ENCODE results near the gene GRPEL2.
A peak's percentile ranks its signal among the peaks of the same experiment; 100 is the strongest.

The GRPEL2 gene

DNA sequence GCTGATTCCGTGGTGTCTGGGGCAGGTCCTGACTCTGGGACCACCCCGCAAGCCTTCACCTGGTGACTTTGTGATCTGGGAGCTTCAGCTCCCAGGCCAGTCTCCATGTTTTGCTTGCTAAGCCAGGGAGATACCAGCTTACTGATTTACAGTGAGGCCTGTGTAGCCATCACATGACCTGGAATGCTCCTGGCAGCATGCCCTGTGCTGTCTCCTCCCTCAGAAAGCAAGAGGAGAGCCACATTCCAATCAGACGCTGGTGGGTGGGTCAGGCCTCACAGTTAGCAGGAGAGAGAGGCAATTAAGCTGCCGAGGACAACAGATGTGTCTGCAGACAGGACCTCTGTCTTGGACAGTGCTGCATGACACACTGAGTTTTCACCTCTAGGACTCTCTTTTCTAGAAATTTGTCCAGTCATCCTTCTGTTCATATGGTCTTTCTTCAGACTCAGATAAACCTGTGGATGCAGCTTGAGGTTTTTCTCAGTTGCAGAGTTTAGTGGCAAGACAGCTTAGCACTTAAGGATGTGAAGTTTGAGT lies 24.4 kb upstream of the GRPEL2 start (continued):
- TF ChIP-seq ZNF843 (tag by site-specific recombination; IDR thresholded peaks at IDR 0.05) (peak; percentile 32; the same call in 1 of the 2 replicates), ZNF2 (tag by site-specific recombination; IDR thresholded peaks at IDR 0.05) (0 out of 2 replicates have a peak, but pooled peaks have one; percentile 30), ZNF324 (tag by site-specific recombination; IDR thresholded peaks at IDR 0.05) (no peak), KLF7 (tag by site-specific recombination; IDR thresholded peaks at IDR 0.05; ENCODE audit: borderline replicate concordance) (no peak), SCRT2 (tag by site-specific recombination; IDR thresholded peaks at IDR 0.05) (peak; percentile 75), ZNF510 (tag by site-specific recombination; IDR thresholded peaks at IDR 0.05; ENCODE audit: insufficient replicate concordance) (peak; percentile 88), EGR2 (tag by site-specific recombination; IDR thresholded peaks at IDR 0.05; ENCODE audit: low read depth) (peak; percentile 43; the same call in 1 of the 2 replicates), ZNF530 (tag by site-specific recombination; IDR thresholded peaks at IDR 0.05; ENCODE audit: low read depth) (no peak), GLIS1 (tag by site-specific recombination; IDR thresholded peaks at IDR 0.05) (peak; percentile 26; the same call in 1 of the 2 replicates), ZNF473 (tag by site-specific recombination; IDR thresholded peaks at IDR 0.05) (no peak), ZNF626 (tag by site-specific recombination; IDR thresholded peaks at IDR 0.05) (no peak), ZNF366 (tag by site-specific recombination; conservative IDR thresholded peaks at IDR 0.05) (peak; percentile 81), ZFP37 (tag by site-specific recombination; IDR thresholded peaks at IDR 0.05) (no peak), KLF17 (tag by site-specific recombination; IDR thresholded peaks at IDR 0.05) (0 out of 2 replicates have a peak, but pooled peaks have one; percentile 28), ZBTB17 (tag by site-specific recombination; IDR thresholded peaks at IDR 0.05) (peak; percentile 83), ZNF10 (tag by site-specific recombination; IDR thresholded peaks at IDR 0.05) (peak; percentile 98), PRDM10 (tag by site-specific recombination; IDR thresholded peaks at IDR 0.05) (peak; percentile 83), ZFHX2 (tag by site-specific recombination; conservative IDR thresholded peaks at IDR 0.05) (peak; percentile 61), SP7 (tag by site-specific recombination; IDR thresholded peaks at IDR 0.05) (peak; percentile 50; the same call in 1 of the 2 replicates), ZNF585B (tag by site-specific recombination; IDR thresholded peaks at IDR 0.05) (no peak), ZNF138 (tag by site-specific recombination; IDR thresholded peaks at IDR 0.05; ENCODE audit: borderline replicate concordance) (no peak), SP2 (tag by site-specific recombination; IDR thresholded peaks at IDR 0.05) (peak; percentile 23; the same call in 1 of the 2 replicates), ZIC2 (tag by site-specific recombination; IDR thresholded peaks at IDR 0.05) (peak; percentile 22; the same call in 1 of the 2 replicates), KLF8 (tag by site-specific recombination; IDR thresholded peaks at IDR 0.05) (no peak), ZNF433 (tag by site-specific recombination; IDR thresholded peaks at IDR 0.05; ENCODE audit: low read depth) (no peak), ZNF549 (tag by site-specific recombination; IDR thresholded peaks at IDR 0.05) (no peak), ZNF621 (tag by site-specific recombination; IDR thresholded peaks at IDR 0.05) (no peak), REPIN1 (tag by site-specific recombination; IDR thresholded peaks at IDR 0.05; ENCODE audit: low read depth) (no peak), KLF16 (tag by site-specific recombination; IDR thresholded peaks at IDR 0.05) (no peak), ZNF596 (tag by site-specific recombination; IDR thresholded peaks at IDR 0.05) (peak; percentile 43; the same call in 1 of the 2 replicates), ZNF629 (tag by site-specific recombination; IDR thresholded peaks at IDR 0.05) (no peak), ZNF335 (tag by site-specific recombination; conservative IDR thresholded peaks at IDR 0.05) (no peak), ZNF561 (tag by site-specific recombination; IDR thresholded peaks at IDR 0.05; ENCODE audit: borderline replicate concordance) (peak; percentile 70; the same call in 1 of the 2 replicates), SALL2 (tag by site-specific recombination; IDR thresholded peaks at IDR 0.05; ENCODE audit: borderline replicate concordance) (no peak)
- TF ChIP-seq, protein P1, sequence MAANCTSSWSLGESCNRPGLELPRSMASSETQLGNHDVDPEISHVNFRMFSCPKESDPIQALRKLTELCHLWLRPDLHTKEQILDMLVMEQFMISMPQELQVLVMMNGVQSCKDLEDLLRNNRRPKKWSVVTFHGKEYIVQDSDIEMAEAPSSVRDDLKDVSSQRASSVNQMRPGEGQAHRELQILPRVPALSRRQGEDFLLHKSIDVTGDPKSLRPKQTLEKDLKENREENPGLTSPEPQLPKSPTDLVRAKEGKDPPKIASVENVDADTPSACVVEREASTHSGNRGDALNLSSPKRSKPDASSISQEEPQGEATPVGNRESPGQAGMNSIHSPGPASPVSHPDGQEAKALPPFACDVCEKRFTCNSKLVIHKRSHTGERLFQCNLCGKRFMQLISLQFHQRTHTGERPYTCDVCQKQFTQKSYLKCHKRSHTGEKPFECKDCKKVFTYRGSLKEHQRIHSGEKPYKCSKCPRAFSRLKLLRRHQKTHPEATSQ (tag by site-specific recombination; IDR thresholded peaks at IDR 0.05): no peak
- TF ChIP-seq, protein P2, sequence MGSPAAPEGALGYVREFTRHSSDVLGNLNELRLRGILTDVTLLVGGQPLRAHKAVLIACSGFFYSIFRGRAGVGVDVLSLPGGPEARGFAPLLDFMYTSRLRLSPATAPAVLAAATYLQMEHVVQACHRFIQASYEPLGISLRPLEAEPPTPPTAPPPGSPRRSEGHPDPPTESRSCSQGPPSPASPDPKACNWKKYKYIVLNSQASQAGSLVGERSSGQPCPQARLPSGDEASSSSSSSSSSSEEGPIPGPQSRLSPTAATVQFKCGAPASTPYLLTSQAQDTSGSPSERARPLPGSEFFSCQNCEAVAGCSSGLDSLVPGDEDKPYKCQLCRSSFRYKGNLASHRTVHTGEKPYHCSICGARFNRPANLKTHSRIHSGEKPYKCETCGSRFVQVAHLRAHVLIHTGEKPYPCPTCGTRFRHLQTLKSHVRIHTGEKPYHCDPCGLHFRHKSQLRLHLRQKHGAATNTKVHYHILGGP (tag by site-specific recombination; IDR thresholded peaks at IDR 0.05): no peak
